ENCODE results near the gene DNAJC15. TPM values are rescaled to one million over a fixed set of nuclear protein-coding genes. Genes with fewer than 3 reads are reported as not detected.

The DNAJC15 gene
- 4.7 TPM for total RNA-seq

DNA sequence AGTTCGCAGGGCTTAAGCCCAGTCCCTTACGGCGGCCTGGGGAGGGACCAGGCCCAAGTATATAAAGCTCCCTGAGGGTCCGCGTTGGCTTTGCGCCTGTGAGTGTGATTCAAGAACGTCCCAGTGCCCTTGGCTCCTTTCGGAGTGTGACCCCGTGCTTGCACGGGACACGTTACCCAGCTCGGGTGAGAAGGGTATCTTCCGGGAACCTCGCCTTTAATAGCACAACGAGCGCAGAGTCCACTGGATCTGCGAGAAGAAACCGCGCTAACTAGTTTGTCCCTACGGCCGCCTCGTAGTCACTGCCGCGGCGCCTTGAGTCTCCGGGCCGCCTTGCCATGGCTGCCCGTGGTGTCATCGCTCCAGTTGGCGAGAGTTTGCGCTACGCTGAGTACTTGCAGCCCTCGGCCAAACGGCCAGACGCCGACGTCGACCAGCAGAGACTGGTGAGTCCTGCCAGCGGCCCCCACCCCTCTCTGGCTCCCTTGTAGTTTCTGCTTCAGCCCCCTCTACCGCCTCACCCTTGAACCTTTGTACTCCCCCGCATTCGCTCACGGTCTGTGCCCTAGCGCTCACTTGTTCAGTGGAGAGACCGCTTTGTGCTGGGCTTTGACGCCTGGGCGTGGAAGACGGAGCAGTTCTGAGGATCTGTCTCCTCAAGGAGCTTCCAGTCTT is at the start of gene DNAJC15:
DNAJC15 (plus strand) TSS at position 298 of the 675 bp plus-strand sequence; CDS start at position 339, 41 bp downstream.
- H3K27me3 ChIP-seq: no peaks in the 10 kb centered on the region
- H3K27ac ChIP-seq: peak within 1 kb of the TSS; percentile 64
- no peak for DNase-seq (ENCODE audit: extremely low spot score in 2 of 2)
- no peaks in the 10 kb centered on the region for H3K9me3 ChIP-seq
- TF ChIP-seq POLR2A (IDR thresholded peaks at IDR 0.05) (no peak), CTCF (IDR thresholded peaks at IDR 0.05) (no peak), POLR2AphosphoS5 (IDR thresholded peaks at IDR 0.05; ENCODE audit: insufficient read depth in 1 of 2, low read depth in 1 of 2) (peak in 1 of 2 donors; percentile 76)
- no peaks in the 10 kb centered on the region for H3K36me3 ChIP-seq
- H3K4me3 ChIP-seq: peak within 1 kb of the TSS; percentile 49 to 63
- peaks cover 16% of the 10 kb centered on the region for H3K4me1 ChIP-seq
- intact Hi-C loops (cut with DNase I): no loop called here

DNA sequence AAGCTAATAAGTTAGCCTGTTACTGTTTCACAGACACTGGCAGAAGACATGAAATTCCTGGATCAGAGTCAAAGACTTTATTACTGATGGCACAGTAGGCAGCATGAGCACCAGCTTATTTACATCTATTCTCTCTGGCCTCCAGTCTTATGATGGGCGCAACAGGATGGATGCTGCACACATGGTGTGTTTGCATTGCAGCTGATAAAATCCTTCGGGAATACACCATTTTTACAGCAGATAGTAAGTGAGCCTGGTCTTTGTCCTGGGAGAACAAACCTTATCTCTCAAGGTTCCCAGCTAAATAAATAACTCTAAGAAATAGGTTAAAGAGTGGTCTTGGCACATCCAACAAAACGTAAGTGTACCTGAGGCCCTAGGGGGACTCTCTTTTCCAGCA is 47.3 kb upstream of the DNAJC15 start:
- TF ChIP-seq POLR2AphosphoS5 (IDR thresholded peaks at IDR 0.05; ENCODE audit: insufficient read depth in 1 of 2, low read depth in 1 of 2): no peak
- no peak for TF ChIP-seq CTCF (IDR thresholded peaks at IDR 0.05)
- no peak for TF ChIP-seq POLR2A (IDR thresholded peaks at IDR 0.05)
- H3K9me3 ChIP-seq: no peaks in the 10 kb centered on the region
- intact Hi-C loops (cut with DNase I): no loop called here
- H3K27me3 ChIP-seq: no peaks in the 10 kb centered on the region
- DNase-seq (ENCODE audit: extremely low spot score in 2 of 2): no peak
- no peaks in the 10 kb centered on the region for H3K4me1 ChIP-seq
- no peak overlapping the region for H3K27ac ChIP-seq
- no peaks in the 10 kb centered on the region for H3K36me3 ChIP-seq
- no peak overlapping the region for H3K4me3 ChIP-seq

DNA sequence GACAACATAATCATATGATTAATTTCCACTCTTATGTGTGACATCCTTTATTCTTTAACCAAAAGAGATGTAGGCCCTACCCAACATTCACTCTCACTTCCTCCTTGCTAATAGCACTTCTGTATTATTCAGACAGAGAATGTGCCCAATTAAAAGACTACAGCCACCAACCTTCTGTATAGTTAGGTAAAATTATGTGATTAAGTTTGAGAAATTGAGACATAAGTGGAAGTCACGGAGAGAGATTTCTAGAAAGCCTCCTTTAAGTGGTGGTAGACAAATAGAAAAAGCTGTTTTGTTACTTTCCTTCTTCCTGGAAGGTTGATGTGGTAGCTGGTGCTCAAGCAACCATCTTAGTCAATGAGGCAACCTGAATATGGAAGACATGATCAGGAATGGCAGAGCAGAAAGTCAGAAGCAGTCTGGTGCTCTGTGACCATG is 46.1 kb upstream of the DNAJC15 start:
- no peak for DNase-seq (ENCODE audit: extremely low spot score in 2 of 2)
- Histone ChIP-seq H3K27ac (no peak overlapping the region), H3K4me3 (no peak overlapping the region), H3K27me3 (no peaks in the 10 kb centered on the region), H3K9me3 (no peaks in the 10 kb centered on the region), H3K4me1 (no peaks in the 10 kb centered on the region), H3K36me3 (no peaks in the 10 kb centered on the region)
- no peak for TF ChIP-seq POLR2AphosphoS5 (IDR thresholded peaks at IDR 0.05; ENCODE audit: insufficient read depth in 1 of 2, low read depth in 1 of 2)
- no peak for TF ChIP-seq CTCF (IDR thresholded peaks at IDR 0.05)
- TF ChIP-seq POLR2A (IDR thresholded peaks at IDR 0.05): no peak
- intact Hi-C loops (cut with DNase I): no loop called here

- Histone ChIP-seq H3K9me3 (no peaks in the 10 kb centered on the region), H3K27me3 (no peaks in the 10 kb centered on the region), H3K4me3 (no peak overlapping the region), H3K27ac (no peak overlapping the region), H3K36me3 (no peaks in the 10 kb centered on the region), H3K4me1 (peaks cover 13% of the 10 kb centered on the region)
- TF ChIP-seq POLR2A (IDR thresholded peaks at IDR 0.05) (no peak), CTCF (IDR thresholded peaks at IDR 0.05) (no peak), POLR2AphosphoS5 (IDR thresholded peaks at IDR 0.05; ENCODE audit: insufficient read depth in 1 of 2, low read depth in 1 of 2) (no peak)
- intact Hi-C loops (cut with DNase I): no loop called here
- DNase-seq (ENCODE audit: extremely low spot score in 2 of 2): no peak
Measured at GRCh38 chr13:42981317-42981716, 42.1 kb upstream of the DNAJC15 start.

DNA sequence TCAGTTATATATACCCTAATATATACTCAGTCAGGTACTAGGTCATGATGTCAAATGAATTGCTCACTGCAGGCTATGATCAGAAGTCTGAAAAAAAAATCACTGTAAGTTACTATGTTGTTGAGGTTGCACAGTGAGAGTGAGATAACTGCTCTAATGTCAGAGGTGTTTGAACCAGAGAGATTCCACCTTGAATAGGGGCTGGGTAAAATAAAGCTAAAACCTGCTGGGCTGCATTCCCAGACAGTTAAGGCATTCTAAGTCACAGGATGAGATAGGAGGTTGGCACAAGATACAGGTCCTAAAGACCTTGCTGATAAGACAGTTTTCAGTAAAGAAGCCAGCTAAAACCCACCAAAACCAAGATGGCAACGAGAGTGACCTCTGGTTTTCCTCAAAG is 41.5 kb upstream of the DNAJC15 start:
- peaks cover 13% of the 10 kb centered on the region for H3K4me1 ChIP-seq
- no peak overlapping the region for H3K27ac ChIP-seq
- intact Hi-C loops (cut with DNase I): no loop called here
- no peaks in the 10 kb centered on the region for H3K27me3 ChIP-seq
- no peak for TF ChIP-seq POLR2AphosphoS5 (IDR thresholded peaks at IDR 0.05; ENCODE audit: insufficient read depth in 1 of 2, low read depth in 1 of 2)
- no peak for TF ChIP-seq CTCF (IDR thresholded peaks at IDR 0.05)
- TF ChIP-seq POLR2A (IDR thresholded peaks at IDR 0.05): no peak
- no peak overlapping the region for H3K4me3 ChIP-seq
- no peaks in the 10 kb centered on the region for H3K9me3 ChIP-seq
- DNase-seq (ENCODE audit: extremely low spot score in 2 of 2): no peak
- H3K36me3 ChIP-seq: no peaks in the 10 kb centered on the region
